NCI-H1694 treated with DMSO at 0.1 percent for 48 hours (cell line): ENCODE data around the gene SLC50A1.

Source experiments
- DNase-seq: peaks from one replicate; lab custom pipeline; 2025; lab: John Stamatoyannopoulos, UW

The SLC50A1 gene

GRCh38 chr1:155135415-155136028 is at the start of gene SLC50A1:
Gene SLC50A1 (plus strand): TSS chr1:155135852. CDS start chr1:155135912, 60 bp downstream.
- peak; percentile 96 for DNase-seq

- DNase-seq = peak; percentile 43
Observed at GRCh38 chr1:155086128-155086741, 49.4 kb upstream of the SLC50A1 start.

- no peak for DNase-seq
Observed at GRCh38 chr1:155086856-155087535, 48.7 kb upstream of the SLC50A1 start.

GRCh38 chr1:155091071-155092051 is 44.3 kb upstream of the SLC50A1 start:
- DNase-seq = peak; percentile 85

GRCh38 chr1:155092131-155092530 is 43.5 kb upstream of the SLC50A1 start:
- no peak for DNase-seq

- no peak for DNase-seq
Observed at GRCh38 chr1:155092641-155093040, 43.0 kb upstream of the SLC50A1 start.

- peak; percentile 64 for DNase-seq
Observed at GRCh38 chr1:155093911-155094621, 41.6 kb upstream of the SLC50A1 start.

GRCh38 chr1:155094622-155094948 is 41.1 kb upstream of the SLC50A1 start:
- DNase-seq = no peak

GRCh38 chr1:155099331-155099730 is 36.3 kb upstream of the SLC50A1 start:
- DNase-seq = no peak

- no peak for DNase-seq
Observed at GRCh38 chr1:155103325-155103724, 32.3 kb upstream of the SLC50A1 start.

GRCh38 chr1:155104605-155105534 is 30.8 kb upstream of the SLC50A1 start:
- no peak for DNase-seq

- no peak for DNase-seq
Observed at GRCh38 chr1:155105604-155106011, 30.0 kb upstream of the SLC50A1 start.

- DNase-seq = no peak
Observed at GRCh38 chr1:155106862-155107261, 28.8 kb upstream of the SLC50A1 start.

GRCh38 chr1:155107309-155108264 is 28.1 kb upstream of the SLC50A1 start:
- DNase-seq = no peak

- DNase-seq = no peak
Observed at GRCh38 chr1:155108296-155108695, 27.4 kb upstream of the SLC50A1 start.

- DNase-seq = no peak
Observed at GRCh38 chr1:155110381-155110780, 25.3 kb upstream of the SLC50A1 start.

GRCh38 chr1:155110826-155111225 is 24.8 kb upstream of the SLC50A1 start:
- no peak for DNase-seq

GRCh38 chr1:155113450-155113980 is 22.1 kb upstream of the SLC50A1 start:
- DNase-seq = peak; percentile 51
